Breast epithelium (tissue), 4 donors: ENCODE measurements around the gene KLHL11. TPM values are rescaled to one million over a fixed set of nuclear protein-coding genes. Genes with fewer than 3 reads are reported as not detected.

ENCODE experiments used
- DNase-seq, 2 donors: peaks; one replicate each; pipeline ENCODE4 v3.0.0-alpha.2; 2019; ENCODE audit warnings: low spot score in 2 of 2
- H3K27ac ChIP-seq, 2 donors: fragments of 200-600 bp; sonication (generic) in 1 of 2; one replicate each; pipeline ENCODE4 v1.5.1; 2016 to 2019; ENCODE audit warnings: mild to moderate bottlenecking in 1 of 2
- H3K27me3 ChIP-seq, 2 donors: fragments of 200-600 bp; sonication (generic) in 1 of 2; one replicate each; pipeline versions ENCODE4 v1.5.1 to v1.6.0; 2017 to 2019; ENCODE audit warnings: control low read depth in 1 of 2, mild to moderate bottlenecking in 1 of 2
- H3K36me3 ChIP-seq: fragments of 200-600 bp; one replicate; pipeline ENCODE4 v1.5.1; 2019
- H3K4me1 ChIP-seq, 2 donors: fragments of 200-600 bp; sonication (generic); one replicate each; pipeline ENCODE4 v1.5.1; 2016 to 2019; ENCODE audit warnings: control low read depth in 1 of 2
- H3K4me3 ChIP-seq, 3 donors: fragments of 200-600 bp; sonication (generic); 1 replicate in 2 of 3; 2 replicates in 1 of 3; pipeline ENCODE4 v1.5.1; 2016 to 2019; ENCODE audit warnings: mild to moderate bottlenecking in 3 of 3, moderate library complexity in 2 of 3
- H3K9me3 ChIP-seq, 2 donors: fragments of 200-600 bp; sonication (generic) in 1 of 2; one replicate each; pipeline ENCODE4 v1.5.1; 2016 to 2019; ENCODE audit warnings: control low read depth in 1 of 2
- POLR2A ChIP-seq: fragments of 450-650 bp; IDR thresholded peaks from one replicate; pipeline ENCODE4 v1.6.1; 2016; ENCODE audit warnings: antibody characterized with exemption, mild to moderate bottlenecking, moderate library complexity
- POLR2AphosphoS5 ChIP-seq, 3 donors: sonication (generic); formaldehyde crosslinking; IDR thresholded peaks; one replicate each; pipeline ENCODE4 v1.6.1; 2017; ENCODE audit warnings: antibody characterized with exemption in 3 of 3
- intact Hi-C: fragments of 100-400 bp; cut with DNase I; formaldehyde crosslinking; loops from one replicate; pipeline ENCODE4 v1.15.1; 2023; ENCODE audit warnings: low total_unique reads
- total RNA-seq, 3 donors: library from RNA; depleted of rRNA; stranded (reverse); fragments of >200 nt; gene quantifications; one replicate each; pipeline ENCODE4 v1.1.0, GENCODE V29; 2016
- TF ChIP-seq, protein P1 (sequence below), 3 donors: fragments of 450-650 bp; IDR thresholded peaks; one replicate each; pipeline ENCODE4 v1.5.1; 2016 to 2017; ENCODE audit warnings: antibody characterized with exemption in 3 of 3, mild to moderate bottlenecking in 3 of 3, moderate library complexity in 3 of 3

The KLHL11 gene
- total RNA-seq, 3 donors from 2014 or later = 22.6 to 35.7 (median 25.1) TPM

DNA sequence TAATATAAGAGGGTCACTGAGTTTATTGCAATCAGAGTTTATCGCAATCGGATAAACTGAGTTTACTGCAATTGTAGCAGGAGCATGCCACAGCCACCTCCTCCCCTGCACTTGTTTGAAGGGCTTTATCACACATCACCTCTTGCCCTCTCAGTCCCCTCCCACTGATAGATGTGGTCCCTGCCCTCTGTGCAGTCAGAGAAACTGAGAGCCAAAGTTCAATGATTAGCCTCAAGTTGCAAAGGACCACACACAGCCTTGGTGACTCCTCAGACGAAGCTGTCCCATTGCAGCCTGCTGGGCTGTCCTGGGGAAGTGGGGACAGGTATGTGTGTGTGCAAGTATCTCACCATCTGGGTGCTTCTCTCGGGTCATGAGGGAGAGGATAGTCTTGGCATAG is 39.9 kb upstream of the KLHL11 start:
- Histone ChIP-seq H3K36me3 (peaks cover 4% of the 10 kb centered on the region), H3K4me3 (no peak overlapping the region), H3K27ac (no peak overlapping the region), H3K4me1 (no peaks in the 10 kb centered on the region), H3K9me3 (no peaks in the 10 kb centered on the region), H3K27me3 (no peaks in the 10 kb centered on the region)
- intact Hi-C loops = no loop called here
- TF ChIP-seq POLR2A = no peak
- TF ChIP-seq, protein P1, sequence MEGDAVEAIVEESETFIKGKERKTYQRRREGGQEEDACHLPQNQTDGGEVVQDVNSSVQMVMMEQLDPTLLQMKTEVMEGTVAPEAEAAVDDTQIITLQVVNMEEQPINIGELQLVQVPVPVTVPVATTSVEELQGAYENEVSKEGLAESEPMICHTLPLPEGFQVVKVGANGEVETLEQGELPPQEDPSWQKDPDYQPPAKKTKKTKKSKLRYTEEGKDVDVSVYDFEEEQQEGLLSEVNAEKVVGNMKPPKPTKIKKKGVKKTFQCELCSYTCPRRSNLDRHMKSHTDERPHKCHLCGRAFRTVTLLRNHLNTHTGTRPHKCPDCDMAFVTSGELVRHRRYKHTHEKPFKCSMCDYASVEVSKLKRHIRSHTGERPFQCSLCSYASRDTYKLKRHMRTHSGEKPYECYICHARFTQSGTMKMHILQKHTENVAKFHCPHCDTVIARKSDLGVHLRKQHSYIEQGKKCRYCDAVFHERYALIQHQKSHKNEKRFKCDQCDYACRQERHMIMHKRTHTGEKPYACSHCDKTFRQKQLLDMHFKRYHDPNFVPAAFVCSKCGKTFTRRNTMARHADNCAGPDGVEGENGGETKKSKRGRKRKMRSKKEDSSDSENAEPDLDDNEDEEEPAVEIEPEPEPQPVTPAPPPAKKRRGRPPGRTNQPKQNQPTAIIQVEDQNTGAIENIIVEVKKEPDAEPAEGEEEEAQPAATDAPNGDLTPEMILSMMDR (IDR thresholded peaks at IDR 0.05) = no peak
- no peak for TF ChIP-seq POLR2AphosphoS5 (IDR thresholded peaks at IDR 0.05)
- no peak for DNase-seq

DNA sequence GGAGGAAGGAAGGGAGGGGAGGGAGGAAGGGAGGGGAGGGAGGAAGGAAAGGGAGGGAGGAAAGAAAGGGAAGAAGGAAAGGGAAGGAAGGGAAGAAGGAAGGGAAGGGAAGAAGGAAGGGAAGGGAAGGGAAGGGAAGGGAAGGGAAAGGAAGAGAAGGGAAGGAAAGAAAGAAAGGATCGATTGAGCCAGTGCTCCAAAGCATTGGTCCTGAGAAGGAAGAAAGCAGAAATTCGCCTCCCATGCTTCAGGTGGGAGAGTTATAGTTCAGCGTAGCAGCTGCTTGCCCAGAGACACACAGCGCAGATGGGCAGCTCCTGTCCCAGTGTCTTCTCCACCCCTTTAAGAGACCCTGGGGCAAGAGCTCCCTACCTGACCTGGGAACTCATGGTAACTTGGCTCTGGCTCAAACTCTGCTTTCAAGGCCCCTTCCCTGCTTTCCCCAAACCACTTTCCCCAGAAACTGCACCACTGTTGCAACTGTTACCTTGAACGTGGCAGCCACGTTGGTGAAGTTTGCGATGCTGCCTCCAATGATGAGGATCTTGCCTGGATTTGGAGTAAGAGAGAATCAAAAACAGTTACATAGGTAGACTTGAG is 39.1 kb upstream of the KLHL11 start:
- Histone ChIP-seq H3K27me3 (no peaks in the 10 kb centered on the region), H3K9me3 (no peaks in the 10 kb centered on the region), H3K4me1 (no peaks in the 10 kb centered on the region), H3K27ac (no peak overlapping the region), H3K4me3 (no peak overlapping the region), H3K36me3 (peaks cover 4% of the 10 kb centered on the region)
- TF ChIP-seq POLR2A (no peak), POLR2AphosphoS5 (IDR thresholded peaks at IDR 0.05) (no peak)
- TF ChIP-seq, protein P1 (IDR thresholded peaks at IDR 0.05) = no peak
- intact Hi-C loops = no loop called here
- no peak for DNase-seq

DNA sequence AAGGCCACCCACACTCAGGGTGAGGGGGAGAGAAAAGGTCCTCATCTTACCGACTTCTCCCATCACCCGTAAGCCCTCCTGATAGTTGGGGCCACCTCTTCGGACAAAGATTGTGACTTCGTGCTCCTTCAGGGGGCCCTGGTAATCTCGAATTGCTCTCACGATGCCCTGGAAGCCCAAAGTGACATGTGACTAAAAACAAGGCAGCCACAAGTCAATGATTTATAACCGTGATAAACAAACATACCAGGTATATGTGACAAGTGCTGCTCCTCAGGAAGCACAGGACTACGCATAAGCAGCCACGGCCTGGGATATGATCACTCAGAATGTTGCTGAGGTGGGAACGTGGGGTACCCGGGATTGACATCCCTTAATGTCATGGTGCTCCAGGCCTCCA is 36.4 kb upstream of the KLHL11 start:
- Histone ChIP-seq H3K27me3 (no peaks in the 10 kb centered on the region), H3K4me3 (no peak overlapping the region), H3K27ac (no peak overlapping the region), H3K9me3 (no peaks in the 10 kb centered on the region), H3K36me3 (peaks cover 4% of the 10 kb centered on the region), H3K4me1 (no peaks in the 10 kb centered on the region)
- TF ChIP-seq, protein P1 (IDR thresholded peaks at IDR 0.05) = no peak
- TF ChIP-seq POLR2A = no peak
- no peak for TF ChIP-seq POLR2AphosphoS5 (IDR thresholded peaks at IDR 0.05)
- DNase-seq = no peak
- intact Hi-C loops = no loop called here

DNA sequence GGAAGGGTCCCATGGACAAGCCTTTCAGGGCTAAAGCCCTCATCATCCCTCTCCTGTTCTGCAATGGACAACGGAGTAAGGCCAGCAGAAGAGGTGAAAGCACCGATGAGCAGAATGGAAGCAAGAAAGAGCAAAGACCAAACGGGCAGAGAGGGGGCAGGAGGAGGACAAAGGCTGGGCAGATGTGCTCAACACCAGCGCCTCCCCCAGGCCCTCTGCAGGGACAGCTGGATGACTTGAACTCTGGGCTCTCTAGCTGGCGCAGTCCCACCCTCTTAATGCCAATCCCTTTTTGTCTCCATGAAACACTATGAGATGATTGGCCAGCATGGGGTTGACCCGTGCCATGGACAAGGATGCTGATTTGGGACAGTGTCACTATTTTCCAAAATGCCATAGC is 31.5 kb upstream of the KLHL11 start:
- Histone ChIP-seq H3K27me3 (no peaks in the 10 kb centered on the region), H3K9me3 (no peaks in the 10 kb centered on the region), H3K4me3 (no peak overlapping the region), H3K27ac (no peak overlapping the region), H3K36me3 (no peaks in the 10 kb centered on the region), H3K4me1 (no peaks in the 10 kb centered on the region)
- intact Hi-C loops = no loop called here
- no peak for DNase-seq
- no peak for TF ChIP-seq POLR2AphosphoS5 (IDR thresholded peaks at IDR 0.05)
- TF ChIP-seq, protein P1 (IDR thresholded peaks at IDR 0.05) = no peak
- TF ChIP-seq POLR2A = no peak

DNA sequence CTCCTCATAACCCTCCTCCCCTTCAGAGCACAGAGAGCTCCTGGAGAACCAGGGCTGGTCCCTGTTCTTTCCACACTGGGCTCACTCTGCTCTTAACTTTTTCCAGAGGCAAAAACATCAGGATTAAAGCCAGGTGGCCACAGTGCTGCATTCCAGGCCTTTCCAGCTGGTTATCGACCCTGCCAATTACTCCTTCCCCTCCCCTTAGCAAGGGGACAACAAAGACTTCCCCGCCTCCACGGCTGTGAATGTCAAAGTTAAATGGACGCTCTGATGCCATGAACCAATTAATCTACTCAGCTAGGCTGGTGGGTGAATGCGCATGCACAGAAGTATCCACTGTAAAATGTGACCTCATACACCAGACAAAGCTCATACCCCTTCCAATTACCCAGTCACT is 30.4 kb upstream of the KLHL11 start:
- Histone ChIP-seq H3K36me3 (no peaks in the 10 kb centered on the region), H3K4me3 (no peak overlapping the region), H3K4me1 (no peaks in the 10 kb centered on the region), H3K27me3 (no peaks in the 10 kb centered on the region), H3K9me3 (no peaks in the 10 kb centered on the region), H3K27ac (peak overlapping the region in 1 of 2 donors; percentile 80)
- TF ChIP-seq, protein P1 (IDR thresholded peaks at IDR 0.05) = no peak
- peak in 2 of 3 donors; percentile 12 to 27 for TF ChIP-seq POLR2AphosphoS5 (IDR thresholded peaks at IDR 0.05)
- no peak for TF ChIP-seq POLR2A
- intact Hi-C loops = no loop called here
- DNase-seq = no peak
